ENCODE results near the gene FCGR3A.
A peak's percentile ranks its signal among the peaks of the same experiment; 100 is the strongest.
"Not testable (repeated sequence)": the region's sequence is repeated elsewhere in the genome, so short reads cannot be mapped to it uniquely, and the experiment has no call there.

The FCGR3A gene

DNA sequence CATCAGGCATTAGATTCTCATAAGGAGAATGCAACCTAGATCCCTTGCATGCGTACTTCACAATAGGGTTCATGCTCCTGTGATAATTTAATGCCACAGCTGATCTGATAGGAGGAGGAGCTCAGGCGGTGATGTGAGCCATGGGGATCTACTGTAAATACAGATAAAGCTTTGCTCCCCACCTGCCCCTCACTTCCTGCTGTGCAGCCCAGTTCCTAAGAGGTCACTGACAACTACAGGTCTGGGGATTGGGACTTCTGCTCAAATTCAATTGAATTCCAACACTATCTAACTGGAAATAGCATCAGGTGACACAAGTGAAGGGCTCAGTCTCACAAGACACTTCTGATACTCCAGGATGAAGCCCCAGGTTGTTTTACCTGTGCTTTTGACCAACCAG lies 7.4 kb upstream of the FCGR3A start:
- not testable (repeated sequence) for DNase-seq (ENCODE audit: low spot score)

DNA sequence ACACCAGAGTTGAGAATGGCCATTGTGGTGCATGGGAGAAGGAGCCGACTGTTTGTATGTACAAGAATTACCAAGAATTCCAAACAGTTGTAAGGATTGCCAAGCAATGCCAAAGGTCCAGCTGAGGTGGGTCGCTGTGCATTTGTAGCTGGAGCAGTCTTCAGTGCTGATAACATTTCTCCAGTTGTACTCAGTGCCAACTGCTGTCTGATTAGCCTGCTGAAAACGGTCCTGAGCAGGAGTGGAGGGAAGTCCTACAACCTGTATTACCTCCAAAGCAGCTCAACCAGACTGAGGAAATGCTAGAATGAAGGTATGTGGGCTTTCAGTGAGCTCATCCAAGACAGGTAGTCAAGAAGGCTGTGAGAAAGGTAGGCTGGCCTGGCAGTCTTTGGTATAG lies 6.5 kb upstream of the FCGR3A start:
- not testable (repeated sequence) for DNase-seq (ENCODE audit: low spot score)

DNA sequence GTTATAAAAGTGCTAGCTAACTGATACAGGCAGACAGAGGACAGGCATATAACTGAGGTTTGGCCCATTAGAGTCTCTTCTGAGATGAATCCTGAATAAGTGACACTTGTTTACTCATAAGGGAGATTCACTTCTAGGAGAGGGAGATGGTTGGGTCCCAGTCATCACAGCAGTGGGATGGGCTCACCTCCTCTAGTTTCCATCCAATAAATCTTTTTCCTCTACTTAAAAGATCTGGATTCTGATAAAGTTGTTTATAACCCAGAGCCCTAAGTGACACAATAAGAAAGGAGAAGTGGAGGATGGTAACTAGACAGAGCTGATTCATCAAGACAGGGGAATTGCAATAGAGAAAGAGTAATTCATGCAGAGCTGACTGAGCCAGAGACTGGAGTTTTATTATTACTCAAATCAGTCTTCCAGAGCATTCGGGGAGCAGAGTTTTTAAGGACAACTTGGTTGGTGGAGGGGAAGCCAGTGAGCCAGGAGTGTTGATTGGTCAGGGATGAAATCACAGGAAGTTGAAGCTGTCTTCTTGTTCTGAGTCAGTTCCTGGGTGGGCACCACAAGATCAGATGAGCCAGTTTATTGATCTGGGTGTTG lies 5.3 kb upstream of the FCGR3A start:
- DNase-seq (ENCODE audit: low spot score) = peak; percentile 81

DNA sequence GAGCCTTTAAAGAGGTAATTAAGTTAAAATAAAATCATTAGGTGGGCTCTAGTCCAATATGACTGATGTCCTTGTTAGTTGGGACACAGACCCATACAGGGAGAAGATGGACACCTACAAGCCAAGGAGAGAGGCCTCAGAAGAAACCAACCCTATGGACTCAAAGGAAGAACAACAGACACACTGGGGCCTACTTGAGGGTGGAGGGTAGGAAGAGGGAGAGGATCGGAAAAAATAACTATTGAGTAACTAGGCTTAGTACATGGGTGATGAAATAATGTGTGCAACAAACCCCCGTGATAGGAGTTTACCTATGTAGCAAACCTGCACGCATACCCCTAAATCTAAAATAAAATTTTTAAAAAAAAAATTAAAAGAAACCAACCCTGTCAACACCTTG lies 4.7 kb upstream of the FCGR3A start:
- not testable (repeated sequence) for DNase-seq (ENCODE audit: low spot score)

DNA sequence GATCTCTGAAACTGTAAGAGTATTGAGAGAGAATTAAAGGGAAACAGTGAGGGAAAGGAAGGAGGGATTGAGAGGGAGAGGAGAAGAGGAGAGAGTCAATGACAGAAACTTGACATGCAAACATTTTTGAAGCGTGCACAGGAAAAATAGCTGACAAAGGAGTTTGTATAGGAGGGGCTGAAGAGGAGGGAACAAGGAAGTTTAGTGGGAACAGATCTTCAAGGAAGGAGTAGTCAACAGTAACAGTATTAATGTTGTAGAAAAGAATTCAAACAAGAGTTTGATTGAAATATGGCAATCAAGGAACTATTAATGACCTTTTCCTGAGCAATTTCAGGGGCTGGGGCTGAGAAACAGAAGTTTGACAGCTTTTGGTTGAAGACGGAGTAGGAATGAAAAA lies 4.0 kb upstream of the FCGR3A start:
- not testable (repeated sequence) for DNase-seq (ENCODE audit: low spot score)

DNA sequence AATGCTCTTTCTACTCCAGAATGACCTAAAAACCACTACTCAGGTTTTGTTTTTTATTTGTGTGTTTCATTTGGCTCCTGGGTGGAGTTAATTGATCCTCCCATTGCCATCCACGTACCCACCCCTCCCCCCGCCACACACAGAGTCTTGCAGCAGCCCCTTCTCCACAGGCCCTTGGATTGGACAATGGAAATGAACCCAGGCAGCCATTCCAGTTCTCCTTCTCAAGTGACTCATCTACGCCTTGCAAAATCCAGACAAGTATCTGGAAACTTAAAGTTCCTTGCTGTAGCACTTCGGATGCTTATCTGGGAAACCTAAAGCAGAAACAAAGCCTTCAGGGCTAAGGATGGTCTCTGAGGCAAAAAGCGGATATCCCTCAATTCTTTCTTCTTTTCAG lies 1.3 kb upstream of the FCGR3A start:
- DNase-seq (ENCODE audit: low spot score) = not testable (repeated sequence)

DNA sequence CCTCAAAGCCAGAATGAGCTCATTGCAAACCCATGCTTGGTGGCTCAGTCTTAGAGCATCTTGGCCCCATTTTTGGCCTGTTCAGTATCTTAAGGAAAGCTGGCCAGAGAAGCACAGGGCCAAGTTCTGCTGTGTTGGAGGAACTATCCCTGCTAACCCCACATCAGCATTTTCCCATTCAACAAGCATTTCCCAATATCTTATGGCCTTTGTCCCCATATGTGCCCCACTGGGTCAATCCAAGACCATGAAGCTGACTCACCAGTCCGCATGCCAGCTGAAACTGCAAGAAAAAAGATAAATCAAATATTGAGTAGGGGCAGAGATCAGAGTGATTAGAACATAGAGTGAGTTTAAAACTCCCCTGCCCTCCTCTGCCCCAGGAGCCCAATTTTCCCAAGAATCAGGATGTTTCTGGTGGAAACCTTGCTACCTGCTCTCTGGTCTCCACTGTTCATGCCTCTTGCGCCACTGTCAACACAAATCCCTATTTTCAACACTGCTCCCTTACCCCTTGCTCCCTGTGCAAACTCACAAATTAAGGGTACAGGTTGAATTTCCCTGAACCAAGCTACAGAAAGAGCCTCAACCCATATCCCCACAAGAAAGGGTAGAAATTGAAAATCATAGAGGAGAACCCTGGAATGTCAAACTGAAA lies 740 bp downstream of the FCGR3A start:
- not testable (repeated sequence) for DNase-seq (ENCODE audit: low spot score)

DNA sequence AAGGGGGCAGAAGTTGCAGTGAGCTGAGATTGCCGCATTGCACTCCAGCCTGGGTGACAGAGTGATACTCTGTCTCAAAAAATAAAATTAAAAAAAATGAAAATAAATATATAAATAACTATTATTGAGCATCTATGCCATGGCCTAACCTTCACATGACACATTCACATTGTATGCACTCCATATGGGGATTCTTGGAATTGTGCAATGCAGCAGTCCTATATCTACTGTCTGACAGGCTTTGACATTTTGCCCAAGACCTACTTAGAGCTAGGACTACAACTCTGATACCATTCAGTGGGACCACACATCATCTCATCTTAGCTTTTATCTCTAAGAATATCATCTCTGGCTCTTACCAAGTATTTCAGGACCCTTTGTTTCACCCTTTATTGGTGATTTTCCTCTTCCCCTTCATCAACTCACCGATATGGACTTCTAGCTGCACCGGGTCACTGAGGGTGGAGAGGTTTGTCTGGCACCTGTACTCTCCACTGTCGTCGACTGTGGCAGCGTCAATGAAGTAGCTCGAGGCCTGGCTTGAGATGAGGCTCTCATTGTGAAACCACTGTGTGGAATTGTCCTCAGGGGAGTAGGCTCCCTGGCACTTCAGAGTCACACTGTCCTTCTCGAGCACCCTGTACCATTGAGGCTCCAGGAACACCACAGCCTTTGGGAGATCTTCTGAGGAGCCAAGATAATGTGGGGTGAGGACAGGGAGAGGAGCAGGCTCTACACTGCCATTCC lies 1.4 kb downstream of the FCGR3A start:
- DNase-seq (ENCODE audit: low spot score) = not testable (repeated sequence)

DNA sequence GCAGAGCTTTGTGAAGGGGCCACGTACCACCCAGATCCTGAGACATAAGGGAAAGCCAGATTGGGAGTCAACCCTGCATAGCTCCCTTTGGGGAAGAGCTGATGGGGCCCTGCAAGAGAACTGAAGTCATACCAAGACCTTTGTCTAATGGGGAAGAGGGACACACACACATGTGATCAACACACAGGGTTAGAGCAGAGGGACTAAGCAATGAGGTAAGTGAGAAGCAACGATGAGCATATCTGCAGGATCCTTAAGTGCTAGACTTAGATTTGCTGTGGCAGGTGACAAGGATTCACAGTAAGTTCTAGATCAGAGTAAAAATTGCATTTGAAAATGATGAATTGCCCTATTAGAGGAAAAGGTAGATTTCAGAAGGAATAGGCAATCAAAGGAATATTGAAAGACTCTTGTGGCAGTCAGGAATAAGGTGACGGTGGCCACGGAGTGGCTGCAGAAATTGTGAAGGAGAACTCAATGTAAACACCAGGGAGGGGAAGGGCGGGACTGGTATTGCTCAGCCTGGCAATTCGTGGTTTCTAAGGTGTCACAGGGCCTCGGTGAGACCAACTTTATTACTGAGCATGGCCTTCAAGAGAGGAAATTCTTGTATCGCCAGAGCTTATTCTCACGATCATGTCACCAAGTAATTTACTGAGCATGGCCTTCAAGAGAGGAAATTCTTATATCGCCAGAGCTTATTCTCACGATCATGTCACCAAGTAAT lies 4.5 kb downstream of the FCGR3A start:
- DNase-seq (ENCODE audit: low spot score) = peak; percentile 49

DNA sequence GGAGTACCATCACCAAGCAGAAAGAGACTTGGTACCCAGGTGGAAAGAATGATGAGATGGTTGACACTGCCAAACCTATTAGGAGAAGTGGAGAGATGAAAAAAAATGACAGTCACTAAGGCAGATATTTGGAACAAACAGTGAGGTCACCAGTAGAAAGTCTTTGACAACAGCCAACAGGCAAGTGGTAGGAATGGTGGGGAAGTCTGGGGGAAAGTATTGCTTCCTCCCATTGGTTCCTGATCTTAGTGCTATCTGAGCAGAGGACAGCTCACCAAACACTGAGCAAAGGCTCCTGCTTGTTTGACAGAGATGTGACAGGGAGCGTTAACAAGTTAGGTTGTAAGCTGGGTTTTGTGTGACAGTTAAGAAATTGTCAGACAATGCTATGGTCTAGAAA lies 6.5 kb downstream of the FCGR3A start:
- DNase-seq (ENCODE audit: low spot score) = not testable (repeated sequence)

DNA sequence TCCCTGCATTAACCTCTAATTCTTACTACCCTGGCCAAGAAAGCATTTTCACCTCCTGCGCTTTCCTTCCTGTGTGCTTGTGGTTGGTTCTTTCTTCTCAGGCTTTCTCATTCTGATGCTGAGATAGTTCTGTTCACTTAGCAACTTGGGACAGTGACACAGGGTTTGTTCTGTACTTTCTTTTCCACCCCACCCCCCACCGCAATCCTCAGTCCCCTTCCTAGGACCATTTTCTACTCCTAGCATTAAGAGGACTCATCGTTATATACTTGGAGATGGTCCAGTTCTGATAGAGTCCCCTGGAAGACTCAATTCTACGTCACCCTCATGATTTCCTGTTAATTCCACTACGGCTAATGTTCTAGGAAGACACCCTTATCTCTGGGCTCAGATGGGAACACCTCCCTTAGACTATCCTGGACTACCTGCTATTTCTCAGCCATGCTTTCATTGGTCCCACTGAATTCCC lies 7.5 kb downstream of the FCGR3A start:
- peak; percentile 89 for DNase-seq (ENCODE audit: low spot score)

DNA sequence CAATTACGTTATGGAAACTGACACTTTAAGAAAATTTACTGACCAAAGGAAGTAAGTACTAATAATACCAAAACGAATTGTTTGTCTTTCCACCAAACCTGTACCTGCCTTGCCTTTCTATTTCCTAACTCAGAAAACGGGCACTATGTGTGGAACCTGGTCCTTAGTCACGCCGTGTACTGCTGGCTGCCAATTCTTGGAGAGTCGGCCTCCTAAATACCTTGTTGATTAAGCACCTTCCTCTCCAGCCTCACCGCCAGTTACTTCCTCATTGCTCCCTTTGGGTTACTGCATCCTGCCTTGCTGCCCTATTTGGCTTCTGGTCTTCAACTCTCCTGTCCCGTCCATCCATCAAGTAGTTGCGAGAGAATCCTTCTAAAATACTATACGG lies 9.1 kb downstream of the FCGR3A start:
- DNase-seq (ENCODE audit: low spot score) = not testable (repeated sequence)

DNA sequence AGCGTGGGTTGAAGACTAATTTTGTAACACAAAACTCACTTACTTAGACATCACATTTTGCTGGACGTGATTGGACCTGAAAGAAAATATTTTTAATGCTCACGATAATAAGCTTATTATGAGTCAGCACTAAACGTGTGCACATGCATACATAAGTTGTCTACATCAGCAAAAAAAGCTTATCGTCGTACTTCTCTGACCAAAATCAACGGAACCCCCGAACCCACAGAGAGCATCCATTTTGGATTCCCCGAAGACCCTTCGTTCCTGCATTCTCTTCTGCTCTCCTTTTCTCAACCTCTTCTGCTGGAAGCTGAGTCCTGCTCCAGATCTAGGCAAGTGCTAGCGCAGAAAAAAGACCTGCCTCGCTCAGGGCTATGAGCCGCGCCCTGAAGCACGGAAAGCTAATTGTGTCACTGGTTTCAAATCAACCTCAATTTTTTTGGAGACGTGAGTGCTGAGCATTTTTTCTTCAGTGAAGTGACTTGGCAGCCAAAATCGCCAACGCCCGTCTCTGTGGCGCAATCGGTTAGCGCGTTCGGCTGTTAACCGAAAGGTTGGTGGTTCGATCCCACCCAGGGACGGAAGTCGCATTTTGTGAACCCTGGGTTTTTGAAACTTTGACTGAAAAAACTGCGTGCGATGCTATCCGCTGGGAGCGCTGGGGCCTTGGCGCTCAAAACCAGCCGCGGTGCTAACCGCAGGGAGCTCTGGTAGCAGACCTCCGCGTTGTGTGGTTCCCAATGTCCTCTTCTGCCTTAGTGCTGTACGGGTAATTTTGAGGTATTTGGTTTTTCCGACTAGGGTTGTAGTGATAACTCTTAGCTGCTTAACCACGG lies 9.7 kb downstream of the FCGR3A start:
- peak; percentile 96 for DNase-seq (ENCODE audit: low spot score)

DNA sequence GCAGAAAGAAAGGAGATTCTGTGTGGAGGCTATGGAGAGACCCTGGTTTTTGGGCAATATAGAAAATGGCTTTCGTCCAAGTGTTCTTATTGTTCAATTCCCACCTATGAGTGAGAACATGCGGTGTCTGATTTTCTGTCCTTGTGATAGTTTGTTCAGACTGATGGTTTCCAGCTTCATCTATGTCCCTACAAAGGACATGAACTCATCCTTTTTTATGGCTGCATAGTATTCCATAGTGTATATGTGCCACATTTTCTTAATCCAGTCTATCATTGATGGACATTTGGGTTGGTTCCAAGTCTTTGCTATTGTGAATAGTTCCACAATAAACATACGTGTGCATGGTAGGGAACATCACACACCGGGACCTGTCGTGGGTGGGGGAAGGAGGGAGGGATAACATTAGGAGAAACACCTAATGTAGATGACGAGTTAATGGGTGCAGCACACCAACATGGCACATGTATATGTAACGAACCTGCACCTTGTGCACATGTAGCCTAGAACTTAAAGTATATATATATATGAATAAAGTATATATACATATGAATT lies 10.6 kb downstream of the FCGR3A start:
- DNase-seq (ENCODE audit: low spot score) = not testable (repeated sequence)

DNA sequence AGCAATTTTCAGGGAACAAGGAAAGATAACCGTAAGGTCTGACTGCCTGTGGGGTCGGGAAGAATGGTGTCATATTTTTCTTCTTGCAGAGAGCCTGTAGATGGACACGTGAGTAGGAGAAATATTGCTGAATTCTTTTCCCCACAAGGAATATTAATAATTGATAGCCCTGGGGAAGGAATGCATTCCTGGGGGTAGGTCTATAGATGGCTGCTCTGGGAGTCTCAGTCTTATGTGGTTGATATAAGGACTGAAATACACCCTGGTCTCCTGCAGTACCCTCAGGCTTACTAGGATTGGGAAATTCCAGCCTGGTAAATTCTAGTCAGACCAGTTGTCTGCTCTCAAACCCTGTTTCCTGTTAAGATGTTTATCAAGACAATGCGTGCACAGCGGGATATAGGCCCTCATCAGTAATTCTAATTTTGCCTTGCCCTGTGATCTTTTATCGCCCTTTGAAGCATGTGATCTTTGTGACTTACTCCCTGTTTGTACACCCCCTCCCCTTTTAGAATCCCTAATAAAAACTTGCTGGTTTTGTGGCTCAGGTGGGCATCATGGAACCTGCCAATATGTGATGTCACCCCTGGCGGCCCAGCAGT lies 12.4 kb downstream of the FCGR3A start:
- DNase-seq (ENCODE audit: low spot score) = not testable (repeated sequence)

DNA sequence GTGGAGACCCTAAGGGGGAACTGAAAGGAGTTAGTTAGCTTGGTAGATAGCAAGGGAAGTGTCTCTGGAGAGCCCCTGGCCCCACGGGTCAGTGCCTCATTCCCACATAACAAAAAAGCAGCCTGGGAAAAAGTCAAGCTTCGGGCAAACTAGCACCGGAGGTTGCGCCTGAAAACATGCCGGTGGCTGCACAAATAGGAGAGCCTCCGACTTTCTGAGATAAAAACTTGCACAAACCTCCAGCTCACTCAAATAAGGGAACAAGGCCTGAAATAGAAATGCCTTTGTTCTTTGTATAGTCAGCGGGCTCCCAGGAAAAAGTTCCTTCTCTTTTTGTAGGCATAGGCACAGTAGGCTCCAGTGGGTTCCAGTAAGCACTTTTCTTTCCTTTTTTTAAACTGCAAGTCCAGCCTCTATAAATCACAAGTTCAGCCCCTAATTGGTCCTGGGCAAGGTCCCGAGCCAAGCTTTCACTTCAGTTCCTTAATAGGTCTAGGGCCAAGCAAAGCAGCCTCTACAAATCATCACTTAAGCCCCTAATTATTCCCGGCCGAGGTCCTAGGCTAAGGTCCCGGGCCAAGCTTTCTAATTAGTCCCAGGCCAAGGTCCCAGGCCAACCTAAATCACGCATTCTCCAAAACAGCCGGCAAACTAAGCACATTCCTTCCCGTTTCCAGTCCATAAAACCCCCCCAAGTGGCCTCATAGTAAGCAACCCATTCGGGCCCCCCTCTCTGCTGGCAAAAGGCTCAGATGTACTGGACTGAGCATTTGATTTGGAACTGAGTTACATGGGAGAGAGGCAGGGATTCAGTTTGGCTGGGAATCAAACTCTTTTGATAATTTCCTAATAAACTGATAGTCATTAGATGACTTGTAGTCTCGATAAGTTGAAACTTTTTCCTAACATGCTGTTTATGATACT lies 16.7 kb downstream of the FCGR3A start:
- not testable (repeated sequence) for DNase-seq (ENCODE audit: low spot score)

DNA sequence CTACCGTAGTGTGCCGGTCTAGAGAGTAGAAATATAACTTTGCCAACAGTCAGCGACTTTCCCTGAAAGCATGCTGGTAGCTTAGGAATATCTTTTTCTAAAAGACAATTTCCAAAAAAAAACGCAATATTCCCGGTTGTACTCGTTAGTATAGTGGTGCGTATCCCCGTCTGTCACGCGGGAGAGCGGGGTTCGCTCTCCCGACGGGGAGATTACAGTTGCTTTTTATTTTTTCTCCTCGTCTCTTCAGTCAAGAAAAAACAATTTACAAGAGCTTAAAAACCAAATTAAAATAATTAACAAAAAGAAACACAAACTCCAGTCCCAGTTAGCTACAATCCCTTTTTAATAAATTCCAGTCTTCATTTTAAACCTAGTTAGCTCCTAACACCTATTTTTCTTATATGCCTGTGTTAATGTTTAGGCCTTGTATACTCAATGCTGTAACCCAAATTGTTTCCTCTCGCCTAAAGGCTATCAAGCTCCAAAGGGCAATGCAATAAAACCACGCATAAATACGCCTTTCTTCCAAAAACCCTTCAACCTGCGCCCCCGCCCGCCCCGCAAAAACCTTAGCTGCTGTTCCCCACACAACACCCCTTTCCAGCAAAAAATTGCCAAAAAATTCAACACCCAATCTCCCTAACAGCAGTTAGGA lies 17.5 kb downstream of the FCGR3A start:
- DNase-seq (ENCODE audit: low spot score) = no peak

DNA sequence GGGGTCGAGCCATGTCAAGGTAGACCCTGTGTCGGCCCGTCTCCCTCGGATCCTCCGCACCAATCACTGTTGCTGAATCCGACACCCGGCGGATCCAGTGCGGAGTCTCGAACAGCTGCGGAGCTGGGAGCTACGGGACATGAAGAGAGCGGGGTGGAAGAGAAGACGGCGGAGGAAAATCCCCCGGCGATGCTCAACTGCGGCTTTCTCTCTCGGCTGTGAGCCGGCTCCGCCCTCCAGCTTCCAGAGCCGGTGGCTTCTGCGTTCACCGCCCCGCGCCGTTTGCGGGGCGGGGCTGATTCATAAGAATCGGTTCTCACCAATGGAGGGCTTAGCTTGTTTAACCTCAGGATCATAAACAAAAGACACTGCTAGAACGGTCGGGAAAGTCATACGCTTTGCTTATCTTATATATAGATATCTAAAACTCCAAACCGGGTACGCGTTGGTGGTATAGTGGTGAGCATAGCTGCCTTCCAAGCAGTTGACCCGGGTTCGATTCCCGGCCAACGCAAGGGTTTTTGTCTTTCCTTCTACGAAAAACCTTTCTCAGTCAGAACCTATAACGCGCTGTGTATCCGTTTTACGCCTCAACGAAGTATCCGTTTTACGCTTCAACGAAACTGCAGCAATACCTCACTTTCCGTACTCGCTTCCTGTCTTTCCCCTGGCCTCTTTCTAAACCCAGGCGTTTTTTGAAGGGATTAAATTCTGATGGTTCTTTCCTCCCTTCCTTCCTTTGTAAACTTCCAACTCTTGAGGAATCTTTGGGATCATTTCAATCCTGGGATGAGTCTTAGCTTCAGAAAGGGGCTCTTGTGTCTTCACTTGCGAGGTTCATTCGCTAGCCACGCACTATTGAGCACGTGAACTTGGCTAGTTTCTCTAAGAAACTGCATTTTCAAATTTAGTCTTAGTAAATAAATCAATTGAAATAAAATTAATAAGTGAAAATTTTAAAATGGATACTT lies 18.7 kb downstream of the FCGR3A start:
- peak; percentile 96 for DNase-seq (ENCODE audit: low spot score)
